GM12878 (cell line): ENCODE data around the gene RALGAPA1. TPM values are rescaled to one million over a fixed set of nuclear protein-coding genes. Genes with fewer than 3 reads are reported as not detected.

ENCODE experiments used
- ATAC-seq: fragments of 200-7000 bp; cut with Tn5 transposase; 3 replicates; pipeline ENCODE4 v1.9.1; 2020; ENCODE audit warnings: mild to moderate bottlenecking, moderate library complexity
- BruUV-seq: library from RNA; stranded (reverse); fragments of 400-500 nt; replicated peaks from 2 replicates; lab custom pipeline; 2021; lab: Mats Ljungman, UMichigan
- CTCF ChIA-PET: fragments of 300-600 bp; sonication (Branson Sonifier 250); formaldehyde crosslinking; extraction: SDS; loops from one replicate; lab custom pipeline; 2021; ENCODE audit warnings: inconsistent platforms; lab: Yijun Ruan, JAX
- POLR2A ChIA-PET: fragments of 350-600 bp; formaldehyde crosslinking; extraction: SDS; loops from one replicate; lab custom pipeline; 2021; ENCODE audit warnings: inconsistent platforms; lab: Charles Lee
- RAD21 ChIA-PET: fragments of 300-600 bp; sonication (Branson Sonifier 250); formaldehyde crosslinking; loops from one replicate; lab custom pipeline; 2023; ENCODE audit warnings: antibody characterized with exemption; ENCODE audit not compliant: unreplicated experiment; lab: Charles Lee
- SMC1A ChIA-PET: fragments of 300-600 bp; sonication (Branson Sonifier 250); formaldehyde crosslinking; loops from one replicate; lab custom pipeline; 2023; ENCODE audit not compliant: unreplicated experiment, uncharacterized antibody; lab: Charles Lee
- DNase-seq: peaks from one replicate; pipeline ENCODE4 v3.0.0-alpha.2; 2011; ENCODE audit warnings: low read depth, low spot score
- FAIRE-seq: peaks from 3 replicates; lab custom pipeline; 2011; peaks lifted over from hg19 to GRCh38; lab: Jason Lieb, UNC
- H2AFZ ChIP-seq: 2 replicates; pipeline ENCODE4 v1.6.0; 2011; ENCODE audit warnings: low read depth, low read length, control low read depth; ENCODE audit not compliant: control insufficient read depth
- H3K27ac ChIP-seq: 2 replicates; pipeline ENCODE4 v1.5.1; 2011; ENCODE audit warnings: control low read depth; ENCODE audit not compliant: control insufficient read depth, insufficient read depth
- H3K27me3 ChIP-seq, 2 experiments: replicated peaks in 1 of 2; 2 replicates each; pipeline versions ENCODE4 v1.6.0 to v1.6.1; 2011; ENCODE audit warnings: low read length in 1 of 2; ENCODE audit not compliant: control insufficient read depth in 2 of 2, insufficient read depth in 2 of 2
- H3K36me3 ChIP-seq, 2 experiments: 2 replicates each; pipeline ENCODE4 v1.5.1; 2011; ENCODE audit warnings: low read length in 1 of 2; ENCODE audit not compliant: control insufficient read depth in 2 of 2, insufficient read depth in 2 of 2
- H3K4me1 ChIP-seq: 2 replicates; pipeline ENCODE4 v1.6.1; 2011; ENCODE audit warnings: mild to moderate bottlenecking, low read length, moderate library complexity, mixed read lengths; ENCODE audit not compliant: control insufficient read depth, insufficient read depth
- H3K4me2 ChIP-seq: 2 replicates; pipeline ENCODE4 v1.6.0; 2011; ENCODE audit warnings: control low read depth; ENCODE audit not compliant: control insufficient read depth, insufficient read depth
- H3K4me3 ChIP-seq: fragments of 200-600 bp; sonication (generic); 2 replicates; pipeline ENCODE4 v1.5.1; 2016
- H3K79me2 ChIP-seq: 2 replicates; pipeline ENCODE4 v1.6.0; 2011; ENCODE audit warnings: low read length; ENCODE audit not compliant: control insufficient read depth, insufficient read depth
- H3K9ac ChIP-seq: 2 replicates; pipeline ENCODE4 v1.8.0; 2011; ENCODE audit warnings: low read length, control low read depth, mixed read lengths; ENCODE audit not compliant: control insufficient read depth, insufficient read depth
- H3K9me3 ChIP-seq: replicated peaks from 3 replicates; pipeline ENCODE4 v1.5.1; 2011; ENCODE audit warnings: mild to moderate bottlenecking, low read length; ENCODE audit not compliant: control insufficient read depth, insufficient read depth
- H4K20me1 ChIP-seq: 2 replicates; pipeline ENCODE4 v1.6.0; 2011; ENCODE audit not compliant: control insufficient read depth, insufficient read depth
- CBX5 ChIP-seq: sonication (generic); IDR thresholded peaks from 2 replicates; pipeline ENCODE4 v1.6.1; 2016; ENCODE audit warnings: low read depth, moderate library complexity, mild to moderate bottlenecking, inconsistent platforms
- EED ChIP-seq: sonication (generic); IDR thresholded peaks from 2 replicates; pipeline ENCODE4 v1.6.1; 2016; ENCODE audit warnings: antibody characterized with exemption, low read depth
- IKZF2 ChIP-seq, 2 experiments: fragments of 450-650 bp; IDR thresholded peaks; 2 replicates each; pipeline ENCODE4 v1.6.1; 2017; ENCODE audit warnings: mild to moderate bottlenecking in 2 of 2, moderate library complexity in 2 of 2
- RUNX3 ChIP-seq: IDR thresholded peaks from 2 replicates; pipeline ENCODE4 v1.6.1; 2012; ENCODE audit warnings: low read length, inconsistent platforms
- SIN3A ChIP-seq: IDR thresholded peaks from 2 replicates; pipeline ENCODE4 v1.6.1; 2012; ENCODE audit warnings: low read depth, low read length, improper control_type of control experiment
- TCF7 ChIP-seq: IDR thresholded peaks from 2 replicates; pipeline ENCODE4 v1.6.1; 2014; ENCODE audit warnings: antibody characterized with exemption, borderline replicate concordance
- WGBS: methylation state at CpG from one replicate; pipeline ENCODE4 v1.1.6; 2016; ENCODE audit warnings: low lambda C conversion rate; ENCODE audit not compliant: insufficient replicate concordance, insufficient coverage; ENCODE audit errors: missing lambda C conversion rate; 5-methylcytosine and 5-hydroxymethylcytosine counted together
- in situ Hi-C: fragments of 300-500 bp; cut with MboI; formaldehyde crosslinking; loops from 9 replicates; pipeline ENCODE4 v1.14.3; 2018; ENCODE audit warnings: mixed read lengths
- intact Hi-C: fragments of 100-400 bp; cut with micrococcal nuclease; formaldehyde crosslinking; loops from one replicate; pipeline ENCODE4 v1.14.2; 2022; ENCODE audit not compliant: unreplicated experiment
- polyA plus RNA-seq, 11 experiments: library from polyadenylated mRNA; depleted of rRNA in 4 of 11; unstranded in 6 of 11; stranded (reverse) in 5 of 11; fragments of >200 nt; fragmentation: Nextera tagmentation in 4 of 11; fragmentation: Illumina TruSeq in 1 of 11; extraction: Ambion mirVana in 4 of 11; extraction: Trizol in 1 of 11; gene quantifications; 1 replicate in 1 of 11; 2 replicates in 10 of 11; pipeline versions ENCODE4 v1.2.1 to v1.2.3, GENCODE V29; 2011 to 2016; ENCODE audit warnings: inconsistent platforms in 2 of 11, missing spikeins in 2 of 11, low read depth in 1 of 11
- total RNA-seq, 4 experiments: library from RNA; depleted of rRNA in 3 of 4; stranded (reverse); fragments of >200 nt in 3 of 4; fragmentation: Illumina TruSeq in 1 of 4; extraction: Trizol in 1 of 4; gene quantifications; 2 replicates each; pipeline versions ENCODE4 v1.2.1 to v1.2.3, GENCODE V29; 2013 to 2021
- TF ChIP-seq, protein P1 (sequence below): fragments of 450-650 bp; IDR thresholded peaks from 2 replicates; pipeline ENCODE4 v1.6.1; 2017; ENCODE audit warnings: borderline replicate concordance

Gene RALGAPA1
- total and polyA plus RNA-seq, 10 of the 15 experiments (the other 5 are each of a cell fraction or from before 2014, with no cell fraction given): 5.6 to 26.7 (median 14.7) TPM

DNA sequence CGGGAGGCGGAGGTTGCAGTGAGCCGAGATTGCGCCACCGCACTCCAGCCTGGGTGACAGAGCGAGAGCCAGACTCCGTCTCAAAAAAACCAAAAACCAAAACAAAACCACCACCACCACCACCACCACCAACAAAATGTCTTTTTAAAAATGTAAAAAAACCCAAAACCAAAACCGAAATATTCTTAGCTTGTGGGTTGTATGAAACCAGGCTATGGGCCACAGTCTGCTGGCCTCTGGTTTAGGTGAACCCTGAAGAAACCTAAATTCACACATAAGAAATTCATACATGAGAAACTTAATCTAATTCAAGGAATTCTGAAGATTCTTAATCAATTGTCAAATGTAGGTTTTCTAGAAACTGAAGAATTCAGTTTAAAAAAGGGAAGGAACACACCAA is 237.5 kb downstream of the RALGAPA1 start:
- Histone ChIP-seq H3K79me2 (no peaks in the 10 kb centered on the region), H2AFZ (no peak overlapping the region), H3K9me3 (no peaks in the 10 kb centered on the region), H3K27me3 (no peaks in the 10 kb centered on the region), H3K4me1 (no peaks in the 10 kb centered on the region), H3K9ac (no peak overlapping the region), H3K4me3 (no peak overlapping the region), H3K4me2 (no peak overlapping the region), H3K27ac (no peak overlapping the region), H4K20me1 (no peaks in the 10 kb centered on the region), H3K36me3 (no peaks in the 10 kb centered on the region)
- FAIRE-seq: no peak
- intact Hi-C loops: no loop called here
- DNase-seq: no peak
- no peak for TF ChIP-seq TCF7
- TF ChIP-seq, protein P1, sequence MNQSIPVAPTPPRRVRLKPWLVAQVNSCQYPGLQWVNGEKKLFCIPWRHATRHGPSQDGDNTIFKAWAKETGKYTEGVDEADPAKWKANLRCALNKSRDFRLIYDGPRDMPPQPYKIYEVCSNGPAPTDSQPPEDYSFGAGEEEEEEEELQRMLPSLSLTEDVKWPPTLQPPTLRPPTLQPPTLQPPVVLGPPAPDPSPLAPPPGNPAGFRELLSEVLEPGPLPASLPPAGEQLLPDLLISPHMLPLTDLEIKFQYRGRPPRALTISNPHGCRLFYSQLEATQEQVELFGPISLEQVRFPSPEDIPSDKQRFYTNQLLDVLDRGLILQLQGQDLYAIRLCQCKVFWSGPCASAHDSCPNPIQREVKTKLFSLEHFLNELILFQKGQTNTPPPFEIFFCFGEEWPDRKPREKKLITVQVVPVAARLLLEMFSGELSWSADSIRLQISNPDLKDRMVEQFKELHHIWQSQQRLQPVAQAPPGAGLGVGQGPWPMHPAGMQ: 0 out of 2 replicates have a peak, but pooled peaks have one; percentile 46
- peak in 1 of 2 experiments; percentile 24; a peak in 1 of 4 replicates for TF ChIP-seq IKZF2 (IDR thresholded peaks at IDR 0.05)
- peak; percentile 33; the same call in 1 of the 2 replicates for TF ChIP-seq RUNX3
- no peak for TF ChIP-seq SIN3A
- no peak for TF ChIP-seq EED
- TF ChIP-seq CBX5: no peak
- ChIA-PET RAD21 (no interaction called here), SMC1A (no interaction called here), CTCF (no interaction called here), POLR2A (no interaction called here)
- in situ Hi-C loops: no loop called here
- BruUV-seq: no TSS peak
- ATAC-seq: peak; percentile 77
- WGBS: 70% methylated on average over 8 of the region's 8 CpGs
